GM19099 (cell line): ENCODE data around the gene RTN4RL1.

Experiments used
- POLR2A ChIP-seq: IDR thresholded peaks from 3 replicates; pipeline ENCODE4 v1.6.1; 2011; ENCODE audit warnings: low read depth; ENCODE audit not compliant: insufficient read length; ENCODE audit errors: extremely low read depth

RTN4RL1 gene

DNA sequence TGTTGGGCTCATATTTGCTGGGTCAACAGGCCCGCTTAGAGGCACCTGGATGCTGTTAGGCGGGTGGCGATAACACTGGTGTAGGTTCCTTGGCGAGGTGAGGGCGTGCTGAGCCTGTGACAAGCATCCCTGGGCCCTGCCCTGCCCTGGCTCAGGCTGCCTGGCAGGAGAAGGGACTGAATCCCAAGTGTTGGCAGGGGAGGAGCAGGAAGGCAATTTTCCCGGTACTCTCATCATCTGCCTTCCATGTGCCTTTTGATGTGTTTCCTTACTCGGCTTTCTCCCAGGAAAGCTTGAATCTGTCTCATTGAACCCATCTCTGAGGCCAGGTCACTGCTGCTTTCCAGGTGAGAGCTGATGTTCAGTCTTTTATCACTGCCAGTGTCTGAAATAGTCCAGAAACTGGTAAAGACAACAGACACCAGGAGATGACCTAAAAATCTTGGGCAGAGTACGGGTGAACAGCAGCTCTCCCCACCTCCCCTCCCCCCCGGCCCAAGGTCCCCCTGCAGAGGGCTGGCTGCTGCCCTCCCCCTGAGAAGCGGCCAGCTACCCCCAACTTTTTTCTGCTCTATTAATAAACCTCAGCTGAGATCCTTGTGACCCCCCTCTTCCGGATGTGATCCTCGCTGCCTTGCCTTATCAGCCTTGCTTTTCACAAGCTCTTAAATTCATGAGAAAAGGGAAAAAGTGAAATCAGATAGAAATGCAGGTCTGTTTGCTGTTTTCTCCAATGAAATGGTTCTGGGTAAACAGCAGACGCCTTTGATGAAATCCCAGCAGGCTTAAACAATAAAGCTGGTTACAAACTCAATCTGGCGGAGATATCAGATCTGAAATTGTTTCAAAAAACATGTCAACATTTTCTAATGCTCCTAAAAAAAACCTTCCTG, 29.0 kb downstream of the RTN4RL1 start:
- TF ChIP-seq POLR2A = no peak

DNA sequence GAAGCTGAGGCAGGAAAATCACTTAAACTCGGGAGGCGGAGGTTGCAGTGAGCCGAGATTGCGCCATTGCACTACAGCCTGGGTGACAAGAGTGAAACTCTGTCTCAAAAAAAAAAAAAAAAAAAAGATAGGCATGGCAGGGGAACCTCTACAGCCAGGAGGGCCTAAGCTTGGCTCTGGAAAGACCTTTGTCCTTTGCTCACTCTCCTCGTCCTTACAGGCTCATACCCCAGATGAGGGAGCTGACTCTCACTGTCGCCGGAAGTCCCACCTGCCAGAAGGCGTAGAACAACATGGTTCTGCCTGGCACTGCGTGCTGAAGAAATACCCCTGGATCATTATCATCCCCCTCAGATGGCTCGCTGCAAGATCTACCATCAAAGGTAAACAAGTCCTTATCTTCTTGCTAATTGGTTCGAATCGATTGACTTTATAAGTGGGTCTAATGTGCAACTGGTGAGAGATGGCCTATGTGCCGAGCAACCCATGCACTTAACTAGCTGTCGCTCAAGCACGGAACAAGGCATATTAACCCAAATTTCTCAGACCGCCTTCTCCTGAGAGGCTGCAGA, 29.7 kb downstream of the RTN4RL1 start:
- no peak for TF ChIP-seq POLR2A

DNA sequence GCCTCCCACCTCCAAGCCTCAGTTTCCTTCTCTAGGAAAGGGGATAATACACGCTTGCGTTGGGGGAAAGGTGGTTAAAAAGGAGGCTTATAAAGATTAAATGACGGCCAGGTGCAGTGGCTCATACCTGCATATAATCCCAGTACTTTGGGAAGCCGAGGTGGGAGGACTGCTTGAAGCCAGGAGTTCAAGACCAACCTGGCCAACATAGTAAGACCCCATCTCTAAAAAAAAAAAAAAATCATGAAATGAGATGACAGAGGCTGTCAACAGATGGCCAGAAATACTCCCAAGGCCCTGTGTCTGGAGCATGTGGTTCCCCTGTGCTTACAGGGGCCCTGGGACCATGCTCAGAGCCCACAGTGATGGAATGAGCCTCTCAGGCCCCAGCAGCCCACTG, 30.4 kb downstream of the RTN4RL1 start:
- no peak for TF ChIP-seq POLR2A

DNA sequence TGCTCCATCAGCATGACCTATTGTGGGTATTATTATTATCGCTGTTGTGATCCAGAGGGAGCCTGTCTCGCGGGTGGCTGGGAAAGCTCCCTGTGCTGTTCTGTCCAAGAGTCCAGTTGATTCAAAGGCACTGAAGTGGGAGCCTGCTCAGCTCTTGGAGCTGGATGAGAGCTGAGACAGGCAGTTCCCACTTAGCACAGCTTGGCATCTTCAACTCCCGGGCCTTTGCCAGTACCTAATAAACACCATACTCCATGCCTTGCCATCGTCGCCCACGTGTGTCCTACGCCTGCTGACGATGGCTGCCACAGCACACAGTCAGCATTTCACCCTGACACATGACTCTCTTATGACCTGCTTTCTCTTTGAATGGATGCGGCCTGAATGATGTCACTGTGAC, 32.6 kb downstream of the RTN4RL1 start:
- TF ChIP-seq POLR2A = no peak

DNA sequence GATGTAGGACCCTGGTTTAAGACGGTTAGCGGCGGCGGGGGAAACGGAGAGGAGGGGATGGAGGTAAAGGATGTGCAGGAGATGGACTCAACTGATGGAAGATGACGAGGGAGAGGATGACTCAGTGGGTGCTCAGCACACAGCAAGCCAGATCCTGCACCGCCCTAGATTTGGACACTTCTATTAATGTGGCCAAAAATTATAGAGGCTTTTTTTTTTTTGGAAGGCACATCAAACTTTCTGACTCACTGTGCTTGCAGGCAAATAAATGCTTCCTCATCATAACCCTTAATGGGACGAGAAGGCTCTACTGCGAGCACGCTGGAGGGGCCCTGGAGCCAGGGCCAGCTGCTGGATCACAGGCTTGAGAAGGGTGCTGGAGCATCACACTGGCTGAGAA, 36.0 kb downstream of the RTN4RL1 start:
- TF ChIP-seq POLR2A = no peak

DNA sequence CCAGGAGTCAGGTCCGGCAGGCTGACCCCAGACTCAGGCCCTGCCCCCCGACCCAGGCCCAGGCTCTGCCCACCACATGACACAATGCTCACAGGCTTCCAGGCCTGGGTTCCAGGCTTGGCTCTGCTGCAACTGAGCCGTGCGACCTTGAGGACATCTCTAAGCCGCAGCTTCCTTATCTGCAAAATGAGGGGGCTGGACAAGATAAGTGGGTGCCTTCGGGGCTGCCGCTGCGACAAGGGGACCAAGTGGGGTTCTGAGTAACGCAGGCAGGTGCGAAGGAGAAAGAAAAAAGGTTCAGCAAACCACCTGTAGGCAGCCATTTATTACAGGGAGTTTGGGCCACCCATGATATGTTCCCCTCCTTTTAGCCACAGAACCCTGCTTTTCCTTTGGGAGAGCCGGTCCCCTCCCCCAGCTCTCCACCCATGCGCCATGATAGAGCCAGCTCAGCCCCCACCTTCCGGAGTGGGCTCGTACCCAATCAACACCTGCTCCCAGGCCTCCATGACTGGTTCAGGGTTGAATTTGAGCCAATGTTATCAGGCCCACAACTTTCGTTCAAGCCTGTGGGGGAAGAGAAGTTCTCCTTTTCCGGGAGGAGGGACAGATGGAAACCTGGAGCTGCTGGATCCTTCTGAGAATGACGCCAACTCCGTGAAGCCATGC, 38.2 kb downstream of the RTN4RL1 start:
- TF ChIP-seq POLR2A = no peak

DNA sequence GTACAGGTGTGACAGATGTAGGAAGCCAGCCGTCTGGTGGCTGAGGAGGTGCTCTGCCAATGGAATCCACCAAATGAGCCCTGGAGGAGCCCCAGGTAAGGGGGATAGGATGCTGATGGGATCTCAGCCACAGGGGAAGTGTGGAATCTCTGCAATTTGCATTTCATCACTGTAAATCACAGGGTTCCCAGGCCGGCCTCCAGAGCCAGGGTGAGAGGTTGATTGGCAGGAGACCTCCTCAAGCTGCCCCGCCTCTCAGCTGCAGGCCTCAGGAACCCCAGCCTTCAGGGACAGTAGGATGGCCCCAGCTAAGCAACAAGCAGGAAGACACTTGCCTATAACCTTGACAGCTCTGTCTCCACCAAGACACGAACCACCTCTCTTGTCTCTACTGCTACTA, 39.4 kb downstream of the RTN4RL1 start:
- no peak for TF ChIP-seq POLR2A

DNA sequence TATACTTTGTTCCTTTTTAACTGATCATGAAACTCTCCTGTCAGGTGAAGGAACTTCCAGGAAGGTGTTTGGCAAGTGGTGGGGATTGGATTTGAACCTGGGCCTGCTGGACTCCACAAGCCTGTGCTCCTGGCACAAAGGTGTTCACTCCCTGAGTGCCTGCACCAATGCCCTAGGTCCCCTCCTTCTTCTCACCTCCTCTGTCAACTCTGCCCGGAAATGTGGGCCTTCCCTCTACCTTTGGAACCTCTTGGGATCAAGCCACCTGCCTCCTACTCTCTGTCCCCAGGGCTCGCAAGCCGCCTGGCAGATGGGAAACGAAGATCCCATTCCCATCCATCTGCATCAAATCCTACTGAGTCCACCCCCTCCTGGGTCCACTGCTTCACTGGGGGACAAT, 40.0 kb downstream of the RTN4RL1 start:
- TF ChIP-seq POLR2A = no peak

DNA sequence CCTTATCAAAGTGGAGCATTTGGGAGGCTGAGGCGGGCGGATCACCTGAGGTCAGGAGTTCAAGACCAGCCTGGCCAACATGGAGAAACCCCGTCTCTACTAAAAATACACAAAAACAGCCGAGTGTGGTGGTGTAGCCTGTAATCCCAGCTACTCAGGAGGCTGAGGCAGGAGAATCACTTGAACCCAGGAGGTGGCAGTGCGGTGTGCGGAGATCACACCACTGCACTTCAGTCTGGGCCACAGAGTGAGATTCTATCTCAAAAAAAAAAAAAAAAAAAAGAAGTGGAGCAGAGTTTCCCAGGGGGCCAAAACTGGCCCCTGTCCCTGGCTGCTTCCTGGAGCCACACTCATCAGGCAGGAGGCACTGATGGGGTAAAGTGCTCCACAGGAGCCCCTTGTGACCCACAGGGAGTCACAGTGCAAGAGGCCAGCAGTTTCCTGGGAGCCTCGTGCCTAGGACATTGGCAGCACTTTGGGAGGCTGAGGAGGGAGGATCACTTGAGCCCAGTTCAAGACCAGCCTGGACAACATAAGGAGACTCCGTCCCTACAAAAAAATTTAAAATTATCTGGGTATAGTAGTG, 44.4 kb downstream of the RTN4RL1 start:
- no peak for TF ChIP-seq POLR2A

DNA sequence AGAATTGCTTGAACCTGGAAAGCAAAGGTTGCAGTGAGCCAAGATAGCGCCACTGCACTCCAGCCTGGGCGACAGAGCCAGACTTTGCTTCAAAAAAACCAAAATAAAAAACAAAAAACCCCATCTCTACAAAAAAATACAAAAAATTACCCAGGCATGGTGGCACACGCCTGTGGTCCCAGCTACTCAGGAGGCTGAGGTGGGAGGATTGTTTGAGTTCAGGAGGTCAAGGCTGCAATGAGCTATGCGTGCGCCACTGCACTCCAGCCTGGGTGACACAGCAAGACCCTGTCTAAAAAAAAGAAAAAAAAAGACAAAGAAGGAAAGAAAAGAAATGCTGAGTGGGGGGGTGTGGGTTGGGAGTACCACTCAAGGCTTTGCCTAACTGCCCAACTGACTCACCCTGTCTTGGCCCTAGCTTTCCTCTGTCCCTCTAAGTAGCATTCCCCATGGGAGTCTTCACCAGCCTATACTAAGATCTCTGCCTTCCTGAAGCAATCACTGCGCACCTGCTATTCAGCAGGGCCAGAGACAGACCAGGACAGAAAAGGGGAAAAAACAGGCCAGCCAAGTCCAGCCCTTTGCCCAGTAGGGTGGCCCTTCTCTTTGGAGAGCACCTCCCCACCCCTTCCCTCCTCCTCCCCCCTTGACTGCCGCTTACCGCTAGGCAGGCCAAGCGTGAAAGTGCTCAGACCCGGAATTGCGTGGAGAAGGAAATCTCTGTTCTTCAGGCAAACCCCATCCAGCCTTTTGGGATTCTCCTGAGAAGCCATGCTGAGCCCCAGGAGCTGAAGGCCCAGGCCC, 45.8 kb downstream of the RTN4RL1 start:
- TF ChIP-seq POLR2A = no peak

DNA sequence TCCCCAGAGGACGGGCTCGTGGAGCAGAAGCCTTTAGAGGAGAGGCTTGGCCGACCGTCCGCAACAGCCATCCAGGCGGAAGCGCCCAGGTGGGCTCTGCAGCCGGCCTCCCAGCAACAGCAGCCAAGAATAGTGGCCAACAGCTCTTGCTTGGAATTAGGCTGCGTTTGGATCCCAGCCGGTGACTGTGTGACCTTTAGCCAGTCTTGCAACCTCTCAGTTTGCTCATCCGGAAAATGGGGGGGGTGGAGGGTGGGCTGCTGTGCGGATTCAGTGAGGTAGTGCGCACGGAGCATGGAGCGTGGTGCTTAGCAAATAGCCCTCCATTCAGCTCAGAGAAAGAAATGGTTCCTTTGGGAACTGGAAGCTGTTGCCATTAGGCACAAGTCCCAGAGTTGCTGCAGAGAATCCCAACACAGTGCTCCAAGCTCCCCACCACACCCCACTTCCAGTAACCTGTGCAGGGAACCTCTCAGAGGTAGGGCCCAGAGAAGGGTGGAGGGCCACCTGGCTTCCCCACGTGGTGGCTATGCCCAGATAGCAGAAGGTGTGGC, 46.7 kb downstream of the RTN4RL1 start:
- no peak for TF ChIP-seq POLR2A

DNA sequence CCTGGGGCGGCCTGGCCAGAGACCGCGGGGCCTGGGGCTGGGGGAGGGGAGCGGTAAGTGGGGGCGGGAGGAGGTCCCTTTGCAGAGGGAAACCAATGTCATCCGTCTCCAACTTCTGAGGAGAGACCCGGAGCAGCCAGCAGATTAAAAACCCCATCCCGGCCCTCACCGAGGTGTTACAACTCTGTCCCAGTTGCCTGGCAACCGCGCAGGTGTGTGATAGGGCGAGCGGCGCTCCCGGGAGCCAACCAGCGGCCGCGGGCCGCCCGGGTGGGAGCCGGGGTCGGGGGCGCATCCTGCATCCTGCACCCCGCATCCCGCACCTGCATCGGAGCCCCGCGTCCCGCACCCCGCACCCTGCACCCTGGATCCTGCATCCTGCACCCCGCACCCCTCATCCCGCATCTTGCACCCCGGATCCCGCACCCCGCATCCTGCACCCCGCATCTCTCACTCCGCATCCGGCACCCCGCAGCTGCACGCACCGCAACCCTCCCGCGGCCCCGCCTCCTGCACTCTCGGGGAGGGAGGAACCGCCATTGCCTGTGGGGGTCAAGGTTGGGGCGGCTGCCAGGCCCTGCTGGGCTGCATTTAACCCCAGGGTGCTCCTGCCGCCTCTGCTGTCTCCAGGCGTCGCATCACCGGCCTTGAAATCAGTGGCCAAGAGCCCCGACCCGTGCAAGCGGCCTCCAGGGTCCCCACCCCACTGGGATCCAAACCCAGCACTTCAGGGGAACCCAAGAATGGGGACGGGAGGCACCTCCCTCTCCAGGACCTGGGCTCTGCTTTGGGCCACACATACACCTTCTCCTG, 47.3 kb downstream of the RTN4RL1 start:
- no peak for TF ChIP-seq POLR2A

DNA sequence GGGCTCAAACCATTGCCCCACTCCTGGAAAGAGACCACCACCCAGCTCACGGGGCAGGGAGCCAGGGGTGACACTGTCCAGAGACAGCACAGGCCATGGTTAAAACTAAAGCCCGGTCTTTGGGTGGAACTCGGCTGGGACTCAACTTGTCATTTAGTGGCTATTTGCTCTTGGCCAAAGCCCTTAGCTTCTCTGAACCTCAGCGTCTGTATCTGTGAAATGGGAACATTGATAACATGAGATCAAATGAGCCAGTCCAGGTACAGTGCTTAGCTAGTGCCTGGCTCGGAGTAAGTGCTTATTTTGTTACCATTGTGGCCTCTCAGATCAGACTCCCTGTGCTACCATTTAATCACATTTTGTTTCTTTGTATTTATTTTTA, 48.5 kb downstream of the RTN4RL1 start:
- TF ChIP-seq POLR2A = no peak
